Activated T-cell treated with anti-CD3 and anti-CD28 coated beads for 24 hours (primary cell): ENCODE data around the gene PDSS2.
"Not testable (repeated sequence)": the region's sequence is repeated elsewhere in the genome, so short reads cannot be mapped to it uniquely, and the experiment has no call there.

Experiments
- DNase-seq: peaks from one replicate; pipeline ENCODE4 v3.0.0-alpha.2; 2020; ENCODE audit warnings: low read depth

PDSS2 gene

DNA sequence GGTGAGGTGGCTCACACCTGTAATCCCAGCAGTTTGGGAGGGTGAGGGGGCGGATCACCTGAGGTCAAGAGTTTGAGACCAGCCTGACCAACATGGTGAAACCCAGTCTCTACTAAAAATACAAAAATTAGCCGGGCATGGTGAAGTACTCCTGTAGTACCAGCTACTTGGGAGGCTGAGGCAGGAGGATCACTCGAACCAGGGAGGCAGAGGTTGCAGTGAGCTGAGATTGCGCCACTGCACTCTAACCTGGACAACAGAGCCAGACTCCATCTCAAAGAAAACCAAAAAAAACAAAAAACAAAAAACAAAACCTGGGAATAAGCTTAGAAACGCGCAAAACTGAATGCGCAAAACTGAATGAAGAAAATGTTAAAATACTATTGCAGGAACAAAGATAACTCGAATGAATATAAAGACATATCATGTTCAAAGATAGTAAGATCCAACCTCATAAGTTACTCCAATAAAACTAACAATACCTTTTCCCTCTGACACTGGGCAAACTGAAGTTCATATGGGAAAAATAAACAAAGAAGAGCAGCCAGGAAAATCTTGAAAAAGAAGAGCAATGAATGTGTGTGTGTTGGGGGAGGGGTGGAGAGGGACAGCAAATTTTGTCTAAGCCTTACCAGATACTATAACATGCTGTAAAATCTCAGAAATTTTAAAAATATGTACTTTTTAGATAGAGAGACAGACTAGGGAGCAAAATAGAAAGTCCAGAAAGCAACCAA, 243.0 kb downstream of the PDSS2 start:
- no peak for DNase-seq

- DNase-seq = no peak
These were observed 244.0 kb downstream of the PDSS2 start for GRCh38 chr6:107215334-107215733.

- no peak for DNase-seq
These were observed 244.7 kb downstream of the PDSS2 start for GRCh38 chr6:107214655-107215054.

DNA sequence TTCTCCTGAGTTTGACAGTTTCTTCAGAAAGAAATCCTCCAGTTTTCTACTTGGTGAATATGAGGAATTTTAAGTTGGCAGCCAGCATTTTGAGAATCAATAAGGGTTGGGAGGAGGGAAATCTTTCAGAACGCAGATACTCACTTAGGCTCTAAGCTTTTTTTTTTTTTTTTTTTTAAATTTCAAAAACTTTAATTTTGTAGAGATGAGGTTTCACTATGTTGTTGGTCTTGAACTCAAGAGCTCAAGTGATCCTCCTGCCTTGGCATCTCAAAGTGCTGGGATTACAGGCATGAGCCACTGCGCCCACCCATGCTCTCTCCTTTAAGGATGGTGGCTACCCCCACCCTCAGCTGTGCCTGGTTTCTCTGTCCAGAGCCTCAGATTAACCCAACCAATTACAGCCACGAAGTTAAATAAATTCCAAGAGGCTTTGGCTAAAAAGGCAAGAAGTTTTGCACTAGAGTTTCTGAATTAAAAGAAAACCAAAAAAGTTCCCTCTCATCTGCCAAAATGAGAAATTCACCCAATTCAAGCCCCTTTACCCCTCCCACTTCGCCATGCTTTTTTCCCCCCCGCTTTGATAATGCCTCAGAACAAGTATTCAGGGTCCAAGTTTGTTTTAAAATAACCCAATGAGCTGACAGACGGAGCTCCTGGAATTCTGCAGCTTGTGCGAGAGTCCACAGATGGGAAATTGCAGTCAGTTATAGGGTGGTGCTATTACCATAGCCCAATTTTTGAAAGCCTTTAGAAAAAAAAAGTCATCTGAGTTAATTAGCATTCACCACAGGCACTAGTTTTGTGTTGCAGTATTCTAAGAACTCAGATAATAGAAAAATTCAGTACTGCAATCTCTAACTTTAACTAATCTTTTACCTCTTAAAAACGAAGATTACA, 249.7 kb downstream of the PDSS2 start:
- no peak for DNase-seq

DNA sequence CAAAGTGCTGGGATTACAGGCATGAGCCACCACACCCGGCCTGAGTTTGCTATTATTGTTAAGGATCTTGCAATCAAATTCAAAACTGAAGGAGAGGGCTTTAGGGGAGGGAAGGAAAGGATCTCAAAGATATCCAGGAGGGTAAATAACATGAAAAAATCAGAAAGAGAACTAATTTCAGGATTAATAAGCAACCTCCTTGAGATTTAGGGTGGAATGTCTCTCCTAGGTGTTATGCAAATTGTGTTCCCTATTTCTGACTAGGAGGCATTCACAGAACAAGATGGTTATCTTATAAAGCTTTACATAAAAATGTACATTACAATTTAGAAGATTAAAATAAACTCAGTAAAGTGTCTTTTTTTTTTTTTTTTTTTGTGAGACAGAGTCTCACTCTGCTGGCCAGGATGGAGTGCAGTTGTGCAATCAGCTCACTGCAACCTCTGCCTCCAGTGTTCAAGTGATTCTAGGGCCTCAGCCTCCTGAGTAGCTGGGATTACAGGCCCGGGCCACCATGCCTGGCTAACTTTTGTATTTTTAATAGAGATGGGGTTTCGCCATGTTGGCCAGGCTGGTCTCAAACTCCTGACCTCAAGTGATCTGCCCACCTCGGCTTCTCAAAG, 252.0 kb downstream of the PDSS2 start:
- no peak for DNase-seq

DNA sequence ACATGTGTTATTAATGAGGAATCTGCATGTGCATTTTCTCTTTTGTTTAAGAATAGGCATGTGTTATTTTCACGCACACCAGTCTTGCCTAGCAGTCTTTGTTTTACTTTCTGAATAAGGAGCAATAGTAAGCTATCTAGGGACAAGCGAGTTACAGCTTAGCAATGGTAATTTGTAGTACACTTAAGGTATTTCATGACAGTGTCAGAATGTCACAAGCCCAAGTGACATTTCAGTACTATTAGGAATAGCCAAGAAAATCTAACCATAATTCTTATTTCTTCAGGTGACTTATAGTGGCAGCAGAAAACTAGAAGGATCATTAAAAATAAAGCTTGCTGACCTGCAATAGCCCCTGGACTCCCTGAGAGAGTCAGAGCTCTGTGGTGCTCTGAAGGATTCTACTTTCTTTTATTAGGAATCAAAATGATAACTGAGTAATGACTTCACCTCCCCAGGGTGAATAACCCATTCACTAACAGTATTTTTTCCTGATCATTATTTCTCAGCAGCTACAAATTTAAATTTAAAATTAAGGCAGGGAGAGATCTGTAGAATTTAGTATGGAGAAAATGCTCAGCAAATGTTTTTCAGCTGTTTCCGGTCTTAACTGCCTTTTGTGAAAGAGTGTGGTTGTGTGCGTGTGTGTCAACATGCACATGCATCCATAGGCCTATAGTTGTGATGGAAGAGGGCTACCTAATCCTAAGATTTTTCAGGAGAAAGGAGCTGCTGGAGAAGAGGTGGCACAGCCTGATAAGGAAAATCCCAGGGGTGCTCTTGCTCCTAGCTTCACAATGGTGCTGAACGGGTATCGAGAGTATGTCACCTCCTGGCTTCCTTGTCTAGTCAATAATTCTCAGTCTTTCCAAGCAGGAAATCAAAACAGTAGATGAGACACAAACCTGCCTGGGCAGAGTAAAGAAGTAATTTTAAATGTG, 254.0 kb downstream of the PDSS2 start:
- no peak for DNase-seq

GRCh38 chr6:107202876-107203468, 256.4 kb downstream of the PDSS2 start:
- no peak for DNase-seq

- no peak for DNase-seq
These were observed 260.5 kb downstream of the PDSS2 start for GRCh38 chr6:107198631-107199416.

DNA sequence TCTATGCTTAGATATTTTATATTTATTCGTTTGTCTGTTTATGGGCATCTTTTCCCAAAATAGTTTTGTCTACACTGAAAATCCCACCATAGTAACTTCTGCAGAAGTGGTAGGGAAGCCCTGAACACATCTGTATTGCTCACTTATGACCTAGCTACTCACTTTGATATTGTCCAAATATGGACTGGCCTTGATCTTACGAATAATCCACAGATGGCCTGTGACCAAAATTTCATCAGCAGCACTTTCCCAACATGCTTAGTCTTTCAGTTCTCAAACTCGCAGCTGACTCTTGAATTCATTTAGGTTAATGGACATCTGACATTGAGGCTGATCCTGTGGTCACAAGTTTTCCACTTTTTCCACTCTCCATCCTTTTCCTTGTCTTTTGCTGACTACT, 263.2 kb downstream of the PDSS2 start:
- no peak for DNase-seq

DNA sequence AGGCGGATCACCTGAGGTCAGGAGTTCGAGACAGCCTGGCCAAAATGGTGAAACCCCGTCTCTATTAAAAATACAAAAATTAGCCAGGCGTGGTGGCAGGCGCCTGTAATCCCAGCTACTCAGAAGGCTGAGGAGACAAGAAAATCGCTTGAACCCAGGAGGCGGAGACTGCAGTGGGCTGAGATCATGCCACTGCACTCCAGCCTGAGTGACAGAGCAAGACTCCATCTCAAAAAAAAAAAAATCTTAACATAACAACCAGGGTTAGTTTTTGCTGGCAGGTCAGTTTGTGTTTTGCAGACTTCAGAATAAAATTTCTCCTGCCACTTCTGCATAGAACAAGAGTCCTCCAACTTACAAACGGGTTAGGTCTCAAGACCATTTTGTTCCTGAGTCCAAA, 264.6 kb downstream of the PDSS2 start:
- DNase-seq = not testable (repeated sequence)

- no peak for DNase-seq
These were observed 266.5 kb downstream of the PDSS2 start for GRCh38 chr6:107192830-107193229.

GRCh38 chr6:107187630-107188029, 271.7 kb downstream of the PDSS2 start:
- DNase-seq = no peak

- no peak for DNase-seq
These were observed 273.3 kb downstream of the PDSS2 start for GRCh38 chr6:107186047-107186446.

DNA sequence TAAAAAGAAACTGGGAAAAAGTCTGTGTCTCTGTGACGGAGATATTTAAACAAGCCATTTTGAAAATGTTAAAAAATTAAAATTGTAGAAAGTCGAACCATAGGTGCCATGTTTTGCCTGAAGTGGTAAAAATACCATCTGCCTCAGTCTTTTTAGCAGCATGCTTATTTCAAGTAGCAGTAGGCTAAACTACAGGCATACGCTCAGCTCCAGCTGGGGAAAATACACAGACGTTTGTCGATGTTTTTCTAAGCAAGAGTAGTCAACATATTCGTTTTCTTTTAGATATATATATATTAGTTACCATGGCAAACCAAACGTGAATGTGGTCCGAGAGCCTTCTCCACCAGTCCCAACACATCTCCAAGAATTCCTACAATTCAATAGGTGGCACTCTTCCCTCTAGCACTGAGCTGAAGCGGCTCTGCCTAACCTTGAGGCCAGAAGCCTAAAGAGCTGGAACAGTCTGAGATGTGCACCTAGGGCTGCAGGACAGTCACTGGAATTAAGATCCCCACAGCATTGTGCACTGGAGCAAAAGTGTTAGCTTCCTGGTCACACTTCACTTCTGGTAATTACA, 273.9 kb downstream of the PDSS2 start:
- no peak for DNase-seq

DNA sequence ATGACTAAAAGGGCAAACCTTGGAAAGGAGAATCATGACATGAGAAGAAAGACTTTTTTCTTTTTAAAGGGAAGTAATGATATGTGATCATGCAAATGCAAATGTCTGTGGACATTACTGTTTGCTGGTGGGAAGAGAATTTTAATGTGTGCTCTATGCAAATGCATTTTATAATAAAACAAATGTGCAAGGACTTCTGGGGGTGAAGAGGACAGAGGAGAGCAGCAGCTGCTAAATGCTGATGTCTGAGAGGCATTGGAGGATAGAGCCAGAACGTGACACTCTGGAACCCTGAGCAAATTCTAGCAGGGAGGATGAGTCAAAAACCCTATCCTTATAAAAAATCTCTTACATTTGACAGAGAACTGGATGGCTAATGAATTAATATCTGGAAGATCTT, 274.9 kb downstream of the PDSS2 start:
- no peak for DNase-seq

GRCh38 chr6:107180099-107180498, 279.3 kb downstream of the PDSS2 start:
- DNase-seq = no peak

GRCh38 chr6:107179004-107179403, 280.4 kb downstream of the PDSS2 start:
- DNase-seq = no peak

DNA sequence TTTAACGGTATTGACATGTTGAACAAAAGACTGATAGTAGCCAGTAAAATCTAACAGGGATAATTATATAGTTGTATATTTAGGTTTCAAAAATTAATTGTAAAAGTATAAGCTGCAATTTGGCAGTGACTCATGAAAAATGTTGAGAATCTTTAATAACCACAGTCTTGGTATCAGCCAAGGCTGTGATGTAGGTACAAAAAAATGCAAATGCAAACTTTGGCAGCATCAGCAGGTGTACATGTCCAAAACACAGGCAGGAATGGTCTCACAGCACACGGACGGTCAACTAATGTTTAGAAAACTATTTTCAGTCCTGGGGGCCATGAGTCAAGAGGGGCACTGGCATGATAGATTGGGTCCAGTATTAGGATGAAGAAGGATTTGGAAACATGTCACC, 285.6 kb downstream of the PDSS2 start:
- no peak for DNase-seq

- DNase-seq = no peak
These were observed 287.9 kb downstream of the PDSS2 start for GRCh38 chr6:107171513-107171912.

- not testable (repeated sequence) for DNase-seq
These were observed 295.1 kb downstream of the PDSS2 start for GRCh38 chr6:107164299-107164698.
